Measurements from ENCODE around the gene PPP1R1C.

The PPP1R1C gene

DNA sequence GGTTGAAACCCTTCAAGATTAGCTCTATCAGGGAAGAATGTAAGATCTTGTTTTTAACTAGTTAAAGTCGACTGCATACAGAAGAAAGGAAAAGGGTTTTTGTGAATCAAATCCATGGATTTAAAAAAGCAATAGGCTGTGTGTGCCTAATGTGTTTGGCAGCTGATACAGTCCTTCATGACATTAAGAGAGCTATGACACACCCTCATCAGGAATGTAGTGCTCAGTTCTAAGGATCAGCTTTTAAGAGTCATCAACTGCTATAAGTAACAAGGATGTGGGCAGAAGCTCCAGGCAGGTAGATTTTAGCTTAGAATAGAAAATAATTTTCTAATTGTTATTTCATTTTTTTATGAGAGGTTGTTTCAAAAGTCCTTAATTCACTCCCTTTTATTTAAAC, 52.9 kb downstream of the PPP1R1C start:
- DNase-seq (ENCODE audit: low read depth): peak; percentile 61
- TF ChIP-seq CTCF (conservative IDR thresholded peaks at IDR 0.05; ENCODE audit: low read depth, low read length): no peak
- no peak overlapping the region for H3K4me3 ChIP-seq (ENCODE audit: low read depth, low read length)

DNA sequence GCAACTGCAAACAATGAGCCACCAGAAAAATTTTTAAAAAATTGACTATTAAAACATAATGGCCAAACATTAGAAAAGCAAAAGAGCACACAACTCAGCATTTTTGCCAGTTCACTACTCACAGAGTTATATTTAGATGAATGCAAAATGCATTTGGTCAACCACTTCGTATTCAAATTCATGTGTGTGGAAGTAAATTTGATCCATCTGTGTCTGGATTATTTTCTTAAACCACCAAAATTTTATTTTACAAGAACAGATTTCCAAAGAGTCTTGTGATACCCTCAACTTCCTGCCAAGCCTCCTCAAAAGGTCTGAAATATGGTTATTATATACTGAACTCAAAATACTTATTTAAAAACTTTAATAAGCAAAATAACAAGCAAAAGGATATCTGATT, 57.4 kb downstream of the PPP1R1C start:
- no peak for TF ChIP-seq CTCF (conservative IDR thresholded peaks at IDR 0.05; ENCODE audit: low read depth, low read length)
- no peak overlapping the region for H3K4me3 ChIP-seq (ENCODE audit: low read depth, low read length)
- no peak for DNase-seq (ENCODE audit: low read depth)

GRCh38 chr2:182043861-182044260, 58.2 kb downstream of the PPP1R1C start:
- no peak for TF ChIP-seq CTCF (conservative IDR thresholded peaks at IDR 0.05; ENCODE audit: low read depth, low read length)
- no peak overlapping the region for H3K4me3 ChIP-seq (ENCODE audit: low read depth, low read length)
- no peak for DNase-seq (ENCODE audit: low read depth)

DNA sequence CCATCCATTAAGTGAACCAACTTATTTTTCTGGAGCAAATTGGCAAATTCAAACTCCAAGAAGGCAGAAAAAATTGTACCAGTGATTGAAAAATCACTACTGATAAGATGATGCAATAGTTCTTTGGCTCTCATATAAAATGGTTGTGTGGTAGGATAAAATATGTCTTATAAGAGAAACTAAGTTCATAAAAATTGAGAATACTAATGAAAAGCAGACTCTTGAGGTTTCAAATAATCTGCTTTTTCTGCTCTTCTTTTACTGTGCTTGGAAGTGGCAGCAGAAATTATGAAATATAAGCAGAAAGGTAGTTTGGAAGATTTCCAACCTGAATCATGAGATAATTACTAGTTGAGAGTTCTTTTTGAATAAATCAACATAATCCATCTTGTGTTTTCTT, 61.9 kb downstream of the PPP1R1C start:
- DNase-seq (ENCODE audit: low read depth): no peak

GRCh38 chr2:182048088-182048487, 62.4 kb downstream of the PPP1R1C start:
- TF ChIP-seq CTCF (conservative IDR thresholded peaks at IDR 0.05; ENCODE audit: low read depth, low read length): no peak
- DNase-seq (ENCODE audit: low read depth): no peak
- H3K4me3 ChIP-seq (ENCODE audit: low read depth, low read length): no peak overlapping the region

More for the DNA sequence above, 61.9 kb downstream of the PPP1R1C start:
- H3K4me3 ChIP-seq (ENCODE audit: low read depth, low read length): no peak overlapping the region
- no peak for TF ChIP-seq CTCF (conservative IDR thresholded peaks at IDR 0.05; ENCODE audit: low read depth, low read length)

DNA sequence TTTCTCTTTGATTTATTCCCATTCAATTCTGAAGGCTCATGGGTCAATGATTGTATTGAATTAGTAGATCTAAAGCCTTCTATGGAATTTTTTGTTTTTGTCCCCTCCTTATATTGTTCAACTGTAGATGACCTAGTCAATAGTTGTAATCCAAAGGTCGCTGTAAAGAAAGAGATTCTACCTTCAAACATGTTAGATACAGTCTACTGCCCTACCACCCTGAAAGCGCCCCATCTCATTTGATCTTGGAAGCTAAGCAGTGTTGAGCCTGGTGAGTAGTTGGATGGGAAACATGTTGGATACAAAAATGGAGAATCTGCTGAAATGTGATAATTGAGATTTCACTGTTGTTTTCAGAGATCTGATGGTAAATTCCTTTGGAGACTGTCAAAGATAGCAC, 63.0 kb downstream of the PPP1R1C start:
- H3K4me3 ChIP-seq (ENCODE audit: low read depth, low read length): no peak overlapping the region
- no peak for DNase-seq (ENCODE audit: low read depth)
- no peak for TF ChIP-seq CTCF (conservative IDR thresholded peaks at IDR 0.05; ENCODE audit: low read depth, low read length)

DNA sequence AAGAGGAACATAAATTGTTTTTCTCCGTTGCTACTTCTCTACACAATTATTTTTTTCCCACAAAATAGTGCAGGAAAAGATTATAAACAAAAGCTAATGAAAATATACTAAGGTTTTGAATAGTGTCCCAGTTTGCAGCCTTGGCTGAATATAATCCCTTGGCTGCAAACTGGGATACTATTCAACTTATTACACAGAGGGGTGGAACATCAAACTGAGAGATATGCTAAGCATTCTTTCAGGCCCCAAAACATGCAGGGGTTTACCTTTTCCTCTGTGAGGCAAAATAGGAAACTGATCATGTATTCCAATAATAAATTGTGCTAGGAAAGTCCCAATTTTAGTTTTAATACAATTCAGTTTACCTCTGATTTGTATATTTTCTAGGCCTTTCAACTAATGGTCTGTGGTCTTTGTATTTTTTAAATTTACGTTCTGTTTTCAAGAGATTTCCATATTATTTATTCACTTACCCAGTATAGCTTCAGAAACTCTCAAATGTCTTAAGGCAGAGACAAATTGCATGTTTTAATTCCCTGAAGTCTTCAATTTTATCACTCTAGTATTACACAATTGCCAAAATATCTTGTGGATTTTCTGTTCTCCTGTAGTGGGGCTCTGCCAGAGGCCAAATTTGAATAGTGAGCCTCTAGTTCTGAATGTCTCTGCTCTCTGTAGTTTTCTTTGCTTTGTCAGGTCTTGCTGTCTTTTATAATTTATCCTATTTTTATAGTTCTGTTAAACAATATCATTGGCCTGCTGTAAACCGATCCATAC, 63.9 kb downstream of the PPP1R1C start:
- no peak overlapping the region for H3K4me3 ChIP-seq (ENCODE audit: low read depth, low read length)
- no peak for TF ChIP-seq CTCF (conservative IDR thresholded peaks at IDR 0.05; ENCODE audit: low read depth, low read length)
- DNase-seq (ENCODE audit: low read depth): no peak
